H54 (cell line): ENCODE data around the gene PTH1R.

Experiments
- DNase-seq: peaks from one replicate; pipeline ENCODE4 v3.0.0; 2011; ENCODE audit warnings: low spot score, mixed read lengths; ENCODE audit not compliant: insufficient read length
- FAIRE-seq: peaks from 3 replicates; lab custom pipeline; 2011; peaks lifted over from hg19 to GRCh38; lab: Jason Lieb, UNC
- POLR2A ChIP-seq: IDR thresholded peaks from 2 replicates; pipeline ENCODE4 v1.6.1; 2011; ENCODE audit warnings: low read depth, mild to moderate bottlenecking, low read length

The PTH1R gene

GRCh38 chr3:46889381-46890110 is 12.0 kb downstream of the PTH1R start:
- no peak for TF ChIP-seq POLR2A
- no peak for FAIRE-seq

GRCh38 chr3:46890132-46890531 is 12.6 kb downstream of the PTH1R start:
- FAIRE-seq: no peak
- no peak for TF ChIP-seq POLR2A
- DNase-seq: no peak

More at GRCh38 chr3:46889381-46890110, 12.0 kb downstream of the PTH1R start:
- DNase-seq: no peak

GRCh38 chr3:46891132-46891531 is 13.6 kb downstream of the PTH1R start:
- no peak for FAIRE-seq
- DNase-seq: no peak
- no peak for TF ChIP-seq POLR2A

GRCh38 chr3:46892285-46893145 is 15.0 kb downstream of the PTH1R start:
- no peak for TF ChIP-seq POLR2A
- FAIRE-seq: no peak
- DNase-seq: peak; percentile 97

GRCh38 chr3:46893146-46893748 is 15.7 kb downstream of the PTH1R start:
- DNase-seq: no peak
- no peak for TF ChIP-seq POLR2A
- FAIRE-seq: no peak

- TF ChIP-seq POLR2A: no peak
- FAIRE-seq (no peak), DNase-seq (no peak)
Measured at GRCh38 chr3:46893763-46894162, 16.2 kb downstream of the PTH1R start.

GRCh38 chr3:46894256-46894655 is 16.7 kb downstream of the PTH1R start:
- FAIRE-seq: no peak

GRCh38 chr3:46895204-46895660 is 17.7 kb downstream of the PTH1R start:
- TF ChIP-seq POLR2A: no peak
- no peak for FAIRE-seq
- peak; percentile 62 for DNase-seq

More at GRCh38 chr3:46894256-46894655, 16.7 kb downstream of the PTH1R start:
- DNase-seq: no peak
- no peak for TF ChIP-seq POLR2A

- FAIRE-seq: no peak
- no peak for TF ChIP-seq POLR2A
- DNase-seq: no peak
Measured at GRCh38 chr3:46895761-46896160, 18.2 kb downstream of the PTH1R start.

GRCh38 chr3:46896386-46896785 is 18.9 kb downstream of the PTH1R start:
- FAIRE-seq (no peak), DNase-seq (no peak)
- no peak for TF ChIP-seq POLR2A

GRCh38 chr3:46897031-46897430 is 19.5 kb downstream of the PTH1R start:
- TF ChIP-seq POLR2A: no peak
- no peak for DNase-seq
- no peak for FAIRE-seq

- DNase-seq: no peak
- no peak for FAIRE-seq
- no peak for TF ChIP-seq POLR2A
Measured at GRCh38 chr3:46897829-46898320, 20.4 kb downstream of the PTH1R start.

- FAIRE-seq (no peak), DNase-seq (no peak)
Measured at GRCh38 chr3:46898321-46899150, 21.0 kb downstream of the PTH1R start.

More at GRCh38 chr3:46898321-46899150, 21.0 kb downstream of the PTH1R start:
- no peak for TF ChIP-seq POLR2A
